Smooth muscle cell of the brain vasculature (primary cell): Measurements from ENCODE around the gene KCNQ4.

ENCODE experiments used
- DNase-seq: peaks from one replicate; pipeline ENCODE4 v3.0.0-alpha.2; 2012; ENCODE audit warnings: low read depth, low spot score

Gene KCNQ4

DNA sequence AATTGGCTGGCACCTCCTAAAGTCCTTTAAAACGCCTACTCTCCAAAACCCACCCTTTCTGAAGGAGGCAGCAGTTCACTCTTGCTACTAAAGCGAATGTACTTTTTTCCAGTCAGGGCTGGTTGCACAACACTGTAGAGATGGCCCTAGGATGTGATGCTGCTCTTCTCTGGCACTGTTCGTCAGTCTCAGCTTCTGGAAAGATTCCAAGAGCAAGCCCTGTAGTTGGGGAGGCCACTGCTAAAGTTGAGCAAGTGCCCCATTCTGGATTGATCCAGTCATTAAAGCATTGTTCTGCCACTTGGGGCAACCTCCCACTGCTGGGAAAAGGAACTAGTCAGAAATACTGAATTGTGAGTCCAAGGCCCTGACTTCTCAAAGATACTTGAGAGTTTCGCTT is 28.5 kb upstream of the KCNQ4 start:
- DNase-seq: no peak

DNA sequence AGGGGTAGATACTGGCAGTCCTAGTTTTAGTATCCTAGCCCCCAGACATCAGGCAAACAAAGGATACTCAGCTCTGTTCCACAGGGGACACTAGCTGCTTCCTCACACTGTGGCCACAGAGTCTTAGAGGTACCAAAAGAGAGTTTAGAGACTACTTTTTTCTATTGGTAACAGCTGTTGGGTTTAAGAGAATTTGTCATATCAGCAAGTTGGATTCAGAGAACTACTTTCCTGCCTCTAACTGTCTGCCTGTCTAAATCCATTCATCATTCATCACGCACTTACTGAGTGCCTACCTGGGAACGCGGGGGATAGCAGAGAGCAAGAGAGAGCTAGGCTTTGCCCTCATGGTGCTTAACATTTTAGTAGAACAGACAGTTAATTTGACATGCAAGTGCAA is 27.1 kb upstream of the KCNQ4 start:
- DNase-seq: no peak

DNA sequence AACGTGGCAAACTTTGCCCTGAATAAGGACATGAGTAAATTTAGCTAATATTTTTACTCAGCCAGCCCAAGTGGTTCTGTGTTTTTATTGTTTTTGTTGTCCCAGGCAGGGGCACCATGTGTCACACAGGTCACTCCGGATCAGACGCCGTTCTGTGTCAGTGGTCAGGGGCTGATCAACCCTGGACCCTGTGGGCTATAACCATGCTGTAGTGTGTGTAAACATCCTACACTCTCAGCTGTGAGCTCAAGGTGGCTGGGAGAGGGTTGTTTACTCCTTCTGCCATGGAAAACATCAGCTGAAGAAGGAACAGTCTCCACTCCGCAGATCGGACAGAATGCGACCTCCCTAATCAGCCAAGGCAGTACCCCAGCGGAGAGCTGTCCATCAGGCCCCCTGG is 26.5 kb upstream of the KCNQ4 start:
- no peak for DNase-seq

DNA sequence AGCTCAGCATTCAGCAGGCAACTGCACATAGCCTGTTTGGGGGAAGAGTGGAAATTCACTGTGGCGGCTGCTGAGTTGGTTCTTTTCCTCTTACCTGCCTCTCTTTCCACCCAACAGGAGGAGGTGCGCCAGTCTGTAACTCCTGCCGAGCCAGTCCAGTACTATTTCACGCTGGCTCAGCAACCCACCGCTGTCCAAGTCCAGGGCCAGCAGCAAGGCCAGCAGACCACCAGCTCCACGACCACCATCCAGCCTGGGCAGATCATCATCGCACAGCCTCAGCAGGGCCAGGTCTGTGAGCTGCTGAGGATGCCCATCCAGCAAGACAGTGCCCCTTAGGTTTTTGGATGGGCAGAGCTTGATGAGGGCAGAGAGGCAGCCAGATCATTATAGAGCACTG is 25.6 kb upstream of the KCNQ4 start:
- no peak for DNase-seq

DNA sequence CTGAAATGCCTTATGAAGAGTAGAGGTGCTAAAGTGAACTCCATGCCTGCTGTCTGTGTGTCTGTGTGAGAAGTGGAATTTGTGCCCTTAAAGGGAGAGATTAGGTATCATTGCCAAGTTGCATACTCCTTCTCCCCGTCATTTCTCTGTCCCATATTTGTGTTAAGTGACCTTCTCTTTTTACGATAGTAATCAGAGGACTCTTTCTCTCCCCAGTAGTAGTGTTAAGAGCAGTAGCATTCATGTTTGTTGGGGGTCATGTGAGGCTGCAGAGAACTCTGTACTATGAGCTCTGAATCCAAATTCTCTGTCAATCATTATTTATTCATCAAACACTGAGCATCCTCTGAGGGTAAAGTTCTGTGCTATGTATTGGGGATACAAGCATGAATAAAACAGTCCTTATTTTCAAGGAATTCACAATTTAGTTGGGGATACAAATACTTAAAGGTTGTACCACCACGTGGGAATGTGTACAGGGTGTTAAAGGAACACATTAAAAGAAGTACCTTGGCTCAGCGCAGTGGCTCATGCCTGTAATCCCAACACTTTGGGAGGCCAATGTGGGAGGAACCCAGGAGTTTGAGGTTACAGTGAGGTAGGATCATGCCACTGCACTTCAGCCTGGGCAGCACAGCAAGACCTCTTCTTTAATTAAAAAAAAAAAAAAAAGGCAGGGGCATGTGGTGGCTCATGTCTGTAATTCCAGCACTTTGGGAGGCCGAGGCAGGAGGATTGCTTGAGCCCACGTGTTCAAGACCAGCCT is 24.8 kb upstream of the KCNQ4 start:
- DNase-seq: no peak

DNA sequence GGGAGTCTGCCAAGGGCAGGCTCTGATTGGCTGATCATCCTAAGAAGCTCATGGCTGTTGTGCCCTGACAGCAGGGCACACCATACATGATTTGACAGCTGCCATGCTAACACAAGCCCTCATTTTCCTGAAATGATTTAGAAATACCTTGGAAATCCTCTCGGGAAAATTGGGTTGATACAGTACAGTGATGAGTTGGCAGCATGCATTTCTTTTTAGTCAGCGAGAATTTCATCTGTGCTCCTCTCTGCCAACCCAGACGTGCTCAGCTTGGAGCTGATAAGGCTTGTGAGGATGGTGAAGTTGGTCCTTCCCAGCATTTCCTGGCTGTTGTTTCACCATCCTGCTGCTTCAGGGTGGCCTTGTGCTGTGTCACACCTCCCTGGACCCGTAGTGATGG is 22.6 kb upstream of the KCNQ4 start:
- DNase-seq: no peak

DNA sequence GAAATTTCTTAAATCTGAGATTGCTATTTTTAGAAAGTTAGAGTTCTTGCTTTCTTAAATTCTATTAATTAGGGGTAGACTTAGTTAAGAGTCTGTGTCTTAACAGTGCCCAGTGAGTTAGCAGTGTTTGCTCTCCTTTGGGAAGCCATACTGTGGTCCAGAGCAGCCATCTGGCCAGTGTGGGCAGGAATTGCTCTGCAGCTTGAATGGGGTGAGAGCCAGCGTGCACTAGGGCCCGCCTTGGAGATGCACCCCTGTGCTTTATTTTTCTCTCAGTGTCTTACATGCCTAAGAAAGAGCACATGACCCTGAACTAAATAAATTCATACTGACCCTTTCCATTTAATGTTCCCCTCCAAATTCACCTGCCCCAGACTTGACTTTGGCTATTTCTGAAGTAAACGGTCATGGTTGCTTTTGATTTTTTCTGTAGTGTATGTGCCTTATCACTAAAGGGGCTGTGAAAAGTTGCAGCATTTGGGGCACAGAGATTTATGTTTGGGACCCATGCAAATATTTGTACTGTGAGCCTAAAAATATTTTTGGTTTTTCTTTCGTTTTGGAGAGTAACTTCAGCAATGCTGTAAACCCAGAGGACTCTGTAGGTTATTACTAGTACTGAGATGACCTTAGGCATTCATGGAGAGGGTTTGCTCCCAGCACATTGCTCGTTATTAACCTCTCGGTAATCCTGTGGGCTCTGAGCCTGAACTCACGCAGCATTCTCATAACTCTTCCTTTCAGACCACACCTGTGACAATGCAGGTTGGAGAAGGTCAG is 21.3 kb upstream of the KCNQ4 start:
- DNase-seq: no peak

DNA sequence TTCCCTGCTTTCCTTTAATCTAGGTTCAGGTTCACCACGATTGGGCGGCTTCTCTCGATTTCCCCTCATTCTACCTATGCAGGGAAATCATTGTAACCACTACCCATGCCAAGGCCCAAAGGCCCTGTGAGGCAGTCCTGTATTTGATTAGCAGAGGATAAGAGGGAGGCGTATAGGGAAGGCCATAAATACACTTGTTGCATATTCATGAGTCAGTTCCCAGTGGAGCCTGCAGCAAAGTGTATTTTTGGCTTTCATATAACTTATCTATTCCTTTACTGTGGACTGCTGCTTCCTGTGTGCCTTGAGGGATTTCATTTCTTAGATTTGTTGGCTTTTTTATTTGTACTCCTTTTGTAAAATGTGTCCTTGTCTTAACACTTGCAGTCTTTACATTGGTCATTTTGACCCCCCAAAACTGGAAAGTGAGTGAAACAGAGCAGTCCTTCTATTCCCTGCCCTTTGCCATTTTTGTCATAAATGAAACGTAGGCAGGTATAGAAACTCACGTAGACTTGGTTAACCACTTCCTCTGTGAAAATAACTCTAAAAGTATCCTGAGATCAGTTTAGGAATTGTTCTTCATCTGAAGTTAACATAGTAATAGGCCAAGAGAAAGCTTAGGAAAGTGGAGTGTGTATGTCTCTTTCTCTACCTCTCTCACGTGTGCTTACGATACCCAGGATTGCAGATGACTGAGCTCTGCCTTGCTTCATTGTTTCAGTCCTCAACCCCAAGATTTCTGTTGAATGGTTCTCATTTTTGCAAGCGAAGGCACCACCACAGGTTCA is 19.6 kb upstream of the KCNQ4 start:
- no peak for DNase-seq

DNA sequence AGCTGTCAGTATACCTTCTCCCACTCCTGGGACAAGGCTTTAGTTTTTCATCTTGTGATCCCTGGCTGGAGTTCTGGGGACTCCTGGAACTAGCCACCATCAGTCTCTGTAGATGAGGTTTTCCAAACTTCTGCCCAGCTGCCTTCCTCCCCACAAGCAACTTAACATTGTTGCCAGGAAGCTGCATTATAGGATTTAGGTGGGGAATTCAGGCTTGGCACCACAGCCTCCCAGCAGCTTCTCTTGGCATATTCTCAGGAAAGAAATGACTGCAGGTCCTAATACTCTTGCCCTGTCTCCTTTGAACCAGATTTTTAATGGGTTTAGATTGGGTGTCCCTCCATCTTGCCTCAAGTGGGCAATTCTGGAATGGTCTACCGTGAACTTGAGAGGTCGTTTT is 18.6 kb upstream of the KCNQ4 start:
- no peak for DNase-seq

DNA sequence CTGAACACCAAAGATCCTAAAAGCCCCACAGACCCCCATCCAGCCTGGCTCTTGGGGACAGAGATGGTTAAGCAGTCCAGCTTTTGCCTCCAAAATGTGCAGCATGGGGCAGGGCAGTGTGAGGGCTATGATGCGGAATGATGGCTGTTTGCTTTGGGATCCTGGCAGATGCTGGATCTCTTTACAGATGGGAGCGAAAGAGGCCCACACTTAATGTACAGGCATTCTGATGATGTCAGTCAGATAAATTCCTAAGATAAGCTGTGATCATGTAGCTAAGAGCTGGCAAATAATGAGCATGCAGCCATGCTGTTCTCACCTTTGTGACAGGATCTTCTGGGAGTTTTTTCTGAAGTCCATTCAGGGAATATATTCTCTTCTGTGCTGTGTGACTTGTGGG is 17.6 kb upstream of the KCNQ4 start:
- DNase-seq: no peak

DNA sequence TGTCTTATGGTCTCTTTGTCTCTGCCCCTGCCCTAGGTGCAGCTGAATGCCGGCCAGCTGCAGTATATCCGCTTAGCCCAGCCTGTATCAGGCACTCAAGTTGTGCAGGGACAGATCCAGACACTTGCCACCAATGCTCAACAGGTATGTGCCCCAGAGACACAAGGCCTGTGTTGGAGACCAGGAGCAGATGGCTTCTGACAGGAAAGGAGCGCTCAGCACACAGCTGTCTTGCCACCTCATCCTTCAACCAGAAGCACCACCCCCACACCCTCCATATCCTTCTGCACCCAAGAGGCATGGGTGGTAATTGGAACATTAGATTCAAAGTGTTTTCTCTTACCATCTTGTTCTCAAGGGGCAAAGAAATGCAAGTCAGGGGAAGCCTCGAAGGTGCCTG is 17.0 kb upstream of the KCNQ4 start:
- DNase-seq: no peak

DNA sequence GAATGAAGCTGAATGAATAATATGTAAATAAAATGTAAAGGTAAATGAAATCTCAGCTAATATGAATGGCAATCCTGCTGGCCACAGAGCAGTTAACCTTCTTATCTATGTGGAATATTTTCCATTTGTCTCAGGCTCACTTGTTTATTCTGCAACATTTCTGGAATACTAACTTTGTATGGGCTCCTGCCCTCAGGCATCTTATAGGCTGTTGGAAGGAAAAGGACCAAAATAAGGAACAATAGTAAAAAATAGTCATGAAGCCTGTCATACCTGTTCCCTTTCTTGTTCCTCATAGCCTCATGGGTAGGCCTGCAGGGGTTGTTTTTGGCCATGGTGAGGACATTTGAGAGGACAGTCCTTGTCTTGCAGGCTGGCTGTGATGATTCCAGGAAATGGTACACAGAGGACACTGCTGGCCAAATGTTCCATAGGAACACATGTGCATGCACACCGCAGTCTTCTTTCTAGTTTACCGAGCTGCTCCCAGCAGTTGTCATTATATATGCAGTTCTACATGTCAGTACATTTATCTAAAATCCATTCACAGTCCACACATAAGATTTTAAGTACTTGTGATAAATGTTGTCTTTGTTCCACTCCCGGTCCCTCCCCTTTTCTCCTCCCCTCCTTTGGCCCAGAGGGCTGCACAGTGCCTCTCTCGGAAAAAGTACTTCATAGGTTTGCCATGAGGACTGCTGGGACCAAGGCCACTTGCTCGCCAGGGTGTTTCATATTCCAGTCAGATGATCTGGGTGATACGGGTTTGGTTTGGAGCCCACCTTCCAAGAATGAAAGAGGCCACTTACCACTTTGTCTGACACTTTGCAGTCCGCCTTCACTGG is 15.2 kb upstream of the KCNQ4 start:
- DNase-seq: no peak

DNA sequence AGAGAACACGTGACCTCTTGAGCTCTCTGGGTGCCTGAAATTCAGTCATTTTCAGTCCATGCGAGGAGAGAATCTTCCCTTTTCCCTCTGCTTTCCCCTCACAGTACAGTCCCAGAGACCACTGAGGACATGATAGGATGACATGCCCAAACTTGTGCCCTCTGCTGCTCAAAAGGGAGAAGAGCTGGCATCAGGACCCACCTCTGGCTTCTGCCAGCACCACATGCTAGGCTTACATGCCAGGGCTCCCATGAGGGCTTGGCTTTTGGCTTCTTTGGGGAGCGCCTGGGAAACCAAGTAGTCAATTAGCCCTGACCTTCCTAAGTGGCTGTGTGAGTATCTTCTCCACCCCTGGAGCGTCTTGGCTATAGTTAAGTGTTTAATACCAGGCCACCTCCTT is 13.8 kb upstream of the KCNQ4 start:
- DNase-seq: no peak

DNA sequence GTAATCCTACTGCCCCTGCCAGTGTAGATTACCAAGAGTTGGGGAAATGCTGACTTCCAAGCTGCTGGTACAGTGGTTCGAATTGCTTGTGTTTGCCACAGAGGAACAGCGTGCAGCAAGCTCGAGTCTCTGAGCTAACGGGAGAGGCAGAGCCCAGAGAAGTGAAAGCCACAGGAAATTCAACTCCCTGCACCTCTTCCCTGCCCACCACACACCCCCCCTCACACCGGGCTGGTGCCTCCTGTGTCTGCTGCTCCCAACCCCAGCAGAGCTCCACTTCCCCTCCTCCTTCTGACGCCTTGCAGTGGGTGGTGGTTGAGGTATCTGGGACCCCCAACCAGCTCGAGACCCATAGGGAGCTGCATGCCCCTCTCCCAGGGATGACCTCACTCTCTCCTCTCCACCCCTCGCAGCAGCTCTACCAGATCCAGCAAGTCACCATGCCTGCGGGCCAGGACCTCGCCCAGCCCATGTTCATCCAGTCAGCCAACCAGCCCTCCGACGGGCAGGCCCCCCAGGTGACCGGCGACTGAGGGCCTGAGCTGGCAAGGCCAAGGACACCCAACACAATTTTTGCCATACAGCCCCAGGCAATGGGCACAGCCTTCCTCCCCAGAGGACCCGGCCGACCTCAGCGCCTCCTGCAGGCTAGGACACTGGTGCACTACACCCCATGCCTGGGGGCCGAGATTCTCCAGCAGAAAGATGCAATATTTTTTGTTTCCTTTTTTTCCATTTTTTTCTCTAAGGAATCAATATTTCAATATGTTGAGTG is 13.1 kb upstream of the KCNQ4 start:
- DNase-seq: no peak

DNA sequence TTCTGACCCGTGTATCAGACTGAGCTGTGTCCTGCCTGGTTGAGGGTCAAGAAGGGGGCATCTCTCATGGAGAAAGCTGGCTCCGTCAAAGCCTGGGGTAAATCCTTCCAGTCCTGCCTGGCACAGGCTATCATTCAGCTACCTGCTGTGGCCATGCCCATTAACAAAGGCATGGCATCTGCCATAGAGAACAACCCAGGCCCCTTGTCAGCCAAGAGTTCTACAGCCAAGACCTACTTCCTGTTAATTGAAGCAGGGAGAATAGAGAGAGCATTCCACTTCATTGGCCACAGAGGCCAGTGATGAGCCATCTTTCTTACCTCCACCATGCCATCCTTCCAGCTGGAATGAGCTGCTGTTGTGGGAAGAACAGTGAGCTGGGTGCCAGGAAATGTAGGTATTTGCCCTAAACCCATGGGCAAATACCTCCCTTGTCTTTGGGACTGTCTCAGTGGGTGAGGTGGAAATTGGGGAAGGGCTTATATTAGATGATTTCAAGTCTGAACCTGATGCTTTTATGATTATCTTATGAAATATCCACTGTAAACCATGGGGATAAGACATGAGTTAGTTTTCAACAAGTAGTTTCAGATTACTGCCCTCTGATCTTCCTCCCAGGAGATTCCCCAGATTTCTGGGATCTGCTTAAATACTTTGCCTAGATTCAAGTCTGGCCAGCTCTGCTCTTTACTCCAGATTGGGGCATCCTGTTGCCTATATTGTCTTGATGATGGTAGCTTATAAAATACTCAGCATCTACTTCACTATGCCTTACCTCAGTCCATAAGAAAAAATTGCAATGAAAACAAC is 11.2 kb upstream of the KCNQ4 start:
- DNase-seq: no peak

DNA sequence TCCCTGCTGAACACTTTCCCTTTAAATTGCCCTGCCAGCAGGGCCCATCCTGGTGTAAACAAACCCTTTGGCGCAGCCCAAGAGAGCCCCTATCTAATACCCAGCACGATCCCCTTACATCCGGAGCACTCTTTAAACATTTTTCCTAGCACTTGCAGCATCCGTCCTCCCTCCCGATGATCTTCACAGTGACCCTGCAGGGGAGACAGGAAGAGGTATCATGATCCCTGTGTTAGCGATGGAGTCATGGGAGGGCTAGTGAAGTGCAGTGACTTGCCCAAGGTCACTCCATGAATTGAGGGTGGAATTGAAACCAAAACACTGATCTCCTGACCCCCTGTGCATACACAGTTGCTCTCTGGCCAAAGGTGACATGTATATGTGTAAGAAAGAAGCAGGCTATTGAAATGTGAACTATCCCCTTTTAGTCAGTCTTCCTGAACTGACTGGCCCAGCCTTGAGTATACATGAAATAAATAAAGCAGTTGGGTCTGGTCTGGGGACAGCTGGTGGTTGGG is 9.8 kb upstream of the KCNQ4 start:
- DNase-seq: no peak

DNA sequence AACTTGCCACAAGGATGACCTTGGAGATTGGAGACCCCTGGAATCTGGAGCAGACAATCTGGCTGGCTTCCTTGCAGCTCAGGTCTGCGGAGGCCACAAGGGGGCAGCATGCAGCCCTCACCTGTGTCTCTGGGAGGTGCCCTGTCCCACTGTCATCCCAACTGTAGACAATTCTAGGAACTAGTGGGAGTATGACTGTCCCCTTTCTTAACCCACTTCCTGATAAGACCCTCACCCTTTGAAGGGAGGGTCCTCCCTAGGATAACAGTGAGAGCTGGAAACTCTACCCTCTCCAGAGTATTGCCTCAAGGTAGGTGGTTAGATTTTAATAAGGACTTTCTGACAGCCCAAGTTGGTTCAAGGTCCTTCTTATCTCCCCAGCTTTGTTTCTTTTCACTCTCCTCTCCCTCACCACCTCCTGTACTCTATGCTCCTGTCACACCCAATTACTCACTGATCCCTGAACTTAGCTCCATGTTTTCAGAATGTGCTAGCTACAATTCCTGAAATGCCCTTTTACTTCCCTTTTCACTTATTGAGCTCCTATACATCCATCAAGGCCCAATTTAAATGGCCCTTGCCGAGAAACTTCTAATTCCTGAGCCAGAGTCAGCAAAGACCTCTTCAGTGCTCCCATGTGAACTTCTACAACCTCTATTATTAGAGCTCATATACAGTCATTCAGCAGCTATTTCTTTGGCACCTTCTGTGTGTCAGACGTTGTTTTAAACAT is 9.2 kb upstream of the KCNQ4 start:
- DNase-seq: no peak

DNA sequence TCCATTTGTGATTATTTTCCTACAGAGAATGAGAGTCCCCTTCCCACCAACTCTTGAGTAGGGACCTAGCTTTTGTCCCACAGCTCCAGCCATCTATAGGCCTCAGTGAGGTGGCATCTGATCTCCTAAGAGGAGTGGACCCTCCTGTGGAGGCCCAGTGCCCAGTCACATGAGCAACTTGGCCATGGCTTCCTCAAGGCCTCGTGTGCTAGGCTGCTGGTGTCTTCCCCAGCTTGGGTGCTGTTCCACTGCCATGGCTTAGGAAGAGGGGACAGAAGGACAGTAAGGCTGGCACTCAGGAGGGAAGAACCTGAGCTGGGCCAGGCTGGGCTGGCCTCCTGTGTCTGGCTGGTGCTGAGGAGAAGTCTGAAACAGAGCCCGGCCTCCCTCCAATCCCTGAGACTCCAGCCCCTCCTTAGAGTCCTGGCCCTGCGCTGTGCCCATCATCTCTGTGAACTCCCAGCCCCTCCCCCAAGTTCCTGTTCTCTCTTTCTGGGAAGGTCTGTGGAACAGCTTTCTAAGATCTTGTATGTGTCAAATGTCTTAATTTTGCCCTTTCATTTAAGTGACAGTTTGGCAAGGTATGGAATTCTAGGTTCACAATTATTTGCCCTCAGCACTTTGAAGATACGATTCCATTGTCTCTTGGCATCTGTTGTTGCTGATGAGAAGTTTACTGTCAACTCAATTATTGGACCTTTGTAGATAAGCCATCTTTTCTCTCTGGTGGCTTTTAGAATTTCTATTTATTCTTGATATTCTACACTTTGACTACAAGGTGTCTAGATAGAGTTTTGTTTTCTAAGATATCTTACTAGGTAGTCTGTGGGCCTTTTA is 7.1 kb upstream of the KCNQ4 start:
- no peak for DNase-seq
